Left lung (tissue), 10 donors: ENCODE results near the gene WASHC1. TPM values are rescaled to one million over a fixed set of nuclear protein-coding genes. Genes with fewer than 3 reads are reported as not detected.
"Not testable (repeated sequence)": the region's sequence is repeated elsewhere in the genome, so short reads cannot be mapped to it uniquely, and the experiment has no call there.

Experiments
- ATAC-seq: fragments of 200-7000 bp; cut with Tn5 transposase; one replicate; pipeline ENCODE4 v1.9.1; 2020; ENCODE audit warnings: moderate library complexity
- DNase-seq, 4 donors: peaks; one replicate each; pipeline ENCODE4 v3.0.0-alpha.2; 2013 to 2020
- H3K27ac ChIP-seq, 2 donors: fragments of 200-600 bp; sonication (generic) in 1 of 2; one replicate each; pipeline versions ENCODE4 v1.5.0 to v1.8.0; 2020 to 2021
- H3K27me3 ChIP-seq, 2 donors: fragments of 200-600 bp; sonication (generic) in 1 of 2; one replicate each; pipeline versions ENCODE4 v1.5.0 to v1.8.0; 2020 to 2021
- H3K36me3 ChIP-seq, 2 donors: fragments of 200-600 bp; sonication (generic) in 1 of 2; one replicate each; pipeline versions ENCODE4 v1.5.0 to v1.8.0; 2020 to 2021
- H3K4me1 ChIP-seq, 2 donors: fragments of 200-600 bp; one replicate each; pipeline ENCODE4 v1.8.0; 2021
- H3K4me3 ChIP-seq, 2 donors: fragments of 200-600 bp; sonication (generic) in 1 of 2; one replicate each; pipeline versions ENCODE4 v1.5.0 to v1.8.0; 2020 to 2021; ENCODE audit warnings: mild to moderate bottlenecking in 1 of 2
- H3K9me3 ChIP-seq, 2 donors: fragments of 200-600 bp; sonication (generic) in 1 of 2; one replicate each; pipeline versions ENCODE4 v1.5.0 to v1.8.0; 2020 to 2021
- intact Hi-C, 2 donors: fragments of 100-400 bp; cut with DNase I; formaldehyde crosslinking; loops; one replicate each; pipeline versions ENCODE4 v1.11.2 to v1.14.2; 2022
- polyA plus RNA-seq, 6 donors: library from polyadenylated mRNA; unstranded; fragments of 120-200 nt; gene quantifications; one replicate each; pipeline ENCODE4 v1.2.1, GENCODE V29; 2013; ENCODE audit not compliant: insufficient read length in 6 of 6
- total RNA-seq, 2 donors: library from RNA; stranded (reverse); fragmentation: NEBNext Ultra II Directional; extraction: Animal tissue kit (Norgen Biotek cat#: 25700); gene quantifications; one replicate each; pipeline ENCODE4 v1.2.1, GENCODE V29; 2021
- TF ChIP-seq, protein P1 (sequence below), 2 donors: fragments of 200-600 bp; sonication (generic) in 1 of 2; IDR thresholded peaks; one replicate each; pipeline versions ENCODE4 v1.5.0 to v1.8.0; 2021; ENCODE audit warnings: antibody characterized with exemption in 2 of 2
- donor health status: DM: no; HTN: yes; CAD: no.
- donor health status: DM: no; HTN: no; CAD: no.

WASHC1 gene
- total and polyA plus RNA-seq, 8 donors: 10.5 to 36.0 (median 21.5) TPM

DNA sequence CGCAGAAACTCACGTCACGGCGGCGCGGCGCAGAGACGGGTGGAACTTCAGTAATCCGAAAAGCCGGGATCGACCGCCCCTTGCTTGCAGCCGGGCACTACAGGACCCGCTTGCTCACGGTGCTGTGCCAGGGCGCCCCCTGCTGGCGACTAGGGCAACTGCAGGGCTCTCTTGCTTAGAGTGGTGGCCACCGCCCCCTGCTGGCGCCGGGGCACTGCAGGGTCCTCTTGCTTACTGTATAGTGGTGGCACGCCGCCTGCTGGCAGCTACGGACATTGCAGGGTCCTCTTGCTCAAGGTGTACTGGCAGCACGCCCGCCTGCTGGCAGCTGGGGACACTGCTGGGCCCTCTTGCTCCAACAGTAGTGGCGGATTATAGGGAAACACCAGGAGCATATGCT lies 18.1 kb downstream of the WASHC1 start:
- H3K9me3 ChIP-seq, H3K4me1 ChIP-seq, H3K27me3 ChIP-seq, intact Hi-C loops, H3K27ac ChIP-seq, ATAC-seq, H3K36me3 ChIP-seq, H3K4me3 ChIP-seq: not testable (repeated sequence)
- peak in 2 of 4 donors; percentile 43 to 89 for DNase-seq
- TF ChIP-seq, protein P1, sequence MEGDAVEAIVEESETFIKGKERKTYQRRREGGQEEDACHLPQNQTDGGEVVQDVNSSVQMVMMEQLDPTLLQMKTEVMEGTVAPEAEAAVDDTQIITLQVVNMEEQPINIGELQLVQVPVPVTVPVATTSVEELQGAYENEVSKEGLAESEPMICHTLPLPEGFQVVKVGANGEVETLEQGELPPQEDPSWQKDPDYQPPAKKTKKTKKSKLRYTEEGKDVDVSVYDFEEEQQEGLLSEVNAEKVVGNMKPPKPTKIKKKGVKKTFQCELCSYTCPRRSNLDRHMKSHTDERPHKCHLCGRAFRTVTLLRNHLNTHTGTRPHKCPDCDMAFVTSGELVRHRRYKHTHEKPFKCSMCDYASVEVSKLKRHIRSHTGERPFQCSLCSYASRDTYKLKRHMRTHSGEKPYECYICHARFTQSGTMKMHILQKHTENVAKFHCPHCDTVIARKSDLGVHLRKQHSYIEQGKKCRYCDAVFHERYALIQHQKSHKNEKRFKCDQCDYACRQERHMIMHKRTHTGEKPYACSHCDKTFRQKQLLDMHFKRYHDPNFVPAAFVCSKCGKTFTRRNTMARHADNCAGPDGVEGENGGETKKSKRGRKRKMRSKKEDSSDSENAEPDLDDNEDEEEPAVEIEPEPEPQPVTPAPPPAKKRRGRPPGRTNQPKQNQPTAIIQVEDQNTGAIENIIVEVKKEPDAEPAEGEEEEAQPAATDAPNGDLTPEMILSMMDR (IDR thresholded peaks at IDR 0.05): peak in 1 of 2 donors; percentile 53

DNA sequence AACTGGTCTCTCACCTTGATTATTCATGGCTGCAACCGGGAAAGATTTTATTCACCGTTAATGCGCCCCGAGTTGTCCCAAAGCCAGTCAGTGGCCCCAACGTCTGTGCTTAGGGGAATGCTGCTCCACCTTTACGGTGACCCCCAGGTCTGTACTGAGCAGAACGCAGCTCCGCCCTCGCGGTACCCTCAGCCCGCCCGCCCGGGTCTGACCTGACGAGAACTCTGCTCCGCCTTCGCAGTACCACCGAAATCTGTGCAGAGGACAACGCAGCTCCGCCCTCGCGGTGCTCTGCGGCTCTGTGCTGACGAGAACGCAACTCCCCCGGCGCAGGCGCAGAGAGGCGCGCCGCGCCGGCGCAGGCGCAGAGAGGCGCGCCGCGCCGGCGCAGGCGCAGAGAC lies 18.6 kb downstream of the WASHC1 start:
- ATAC-seq, intact Hi-C loops, H3K27ac ChIP-seq, H3K36me3 ChIP-seq, H3K4me3 ChIP-seq, H3K4me1 ChIP-seq, H3K9me3 ChIP-seq, H3K27me3 ChIP-seq: not testable (repeated sequence)
- peak in 1 of 4 donors; percentile 83 for DNase-seq

- DNase-seq, H3K9me3 ChIP-seq, H3K27ac ChIP-seq, intact Hi-C loops, H3K36me3 ChIP-seq, H3K4me3 ChIP-seq, H3K4me1 ChIP-seq, ATAC-seq, H3K27me3 ChIP-seq: not testable (repeated sequence)
These were observed 19.0 kb downstream of the WASHC1 start for GRCh38 chr9:10207-10606.

Other genes with a start within 250 kb of the WASHC1 start
- gene FOXD4, start 89.0 kb upstream of the WASHC1 start, total RNA-seq: under 1 TPM; 0.64 to 0.71 TPM
- under 1 TPM; 0.13 to 0.84 (median 0.39) TPM for gene FOXD4, start 89.0 kb upstream of the WASHC1 start, polyA plus RNA-seq
- gene ZNG1A, start 149.6 kb upstream of the WASHC1 start, total RNA-seq: 10 to 100 TPM; 20.3 to 32.2 TPM
- 10 to 100 TPM; 61.1 to 76.4 (median 70.4) TPM for gene ZNG1A, start 149.6 kb upstream of the WASHC1 start, polyA plus RNA-seq
- 10 to 100 TPM; 40.6 to 95.9 TPM for gene DOCK8, start 185.4 kb upstream of the WASHC1 start, total RNA-seq
- gene DOCK8, start 185.4 kb upstream of the WASHC1 start, polyA plus RNA-seq: 1 to 10 TPM; 5.9 to 8.9 (median 8.1) TPM